C4-2B (cell line): ENCODE results near the gene TBC1D9.

ENCODE experiments used
- ZFX ChIP-seq: fragments of 450-650 bp; IDR thresholded peaks from 2 replicates; pipeline ENCODE4 v1.6.1; 2017
- TF ChIP-seq, protein P1 (sequence below): fragments of 450-650 bp; conservative IDR thresholded peaks from 2 replicates; pipeline ENCODE4 v1.5.1; 2017; ENCODE audit warnings: mild to moderate bottlenecking

DNA sequence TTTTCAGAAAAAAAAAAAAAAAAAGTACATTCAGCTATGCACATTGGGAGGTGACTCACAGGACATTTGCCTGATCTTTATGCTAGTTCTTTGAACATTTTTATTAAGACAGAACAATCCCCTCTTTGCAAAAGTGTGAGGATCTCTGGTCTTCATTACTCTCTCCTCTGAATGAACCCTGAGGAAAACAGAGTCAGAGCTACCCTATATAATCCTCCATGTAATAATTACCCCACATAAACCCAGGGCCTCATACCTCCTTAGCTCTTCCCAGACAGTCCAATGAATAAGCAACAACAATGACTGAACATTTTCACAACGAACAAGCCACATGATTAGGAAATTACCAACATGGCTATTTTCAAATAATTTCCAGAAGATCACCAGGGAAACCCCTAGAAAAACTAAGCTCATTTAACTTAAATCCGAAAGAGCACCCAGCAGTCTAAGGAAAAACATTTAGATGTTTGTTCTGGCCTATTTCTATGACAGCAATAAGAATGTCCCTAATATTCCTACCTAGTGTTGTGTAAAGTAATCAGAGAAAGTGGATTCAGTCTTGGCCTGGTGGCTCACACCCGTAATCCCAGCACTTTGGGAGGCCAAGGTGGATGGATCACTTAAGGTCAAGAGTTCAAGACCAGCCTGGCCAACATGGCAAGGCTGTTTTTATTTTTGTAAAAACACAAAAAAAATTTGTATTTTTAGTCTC, 37.8 kb downstream of the TBC1D9 start:
- TF ChIP-seq, protein P1, sequence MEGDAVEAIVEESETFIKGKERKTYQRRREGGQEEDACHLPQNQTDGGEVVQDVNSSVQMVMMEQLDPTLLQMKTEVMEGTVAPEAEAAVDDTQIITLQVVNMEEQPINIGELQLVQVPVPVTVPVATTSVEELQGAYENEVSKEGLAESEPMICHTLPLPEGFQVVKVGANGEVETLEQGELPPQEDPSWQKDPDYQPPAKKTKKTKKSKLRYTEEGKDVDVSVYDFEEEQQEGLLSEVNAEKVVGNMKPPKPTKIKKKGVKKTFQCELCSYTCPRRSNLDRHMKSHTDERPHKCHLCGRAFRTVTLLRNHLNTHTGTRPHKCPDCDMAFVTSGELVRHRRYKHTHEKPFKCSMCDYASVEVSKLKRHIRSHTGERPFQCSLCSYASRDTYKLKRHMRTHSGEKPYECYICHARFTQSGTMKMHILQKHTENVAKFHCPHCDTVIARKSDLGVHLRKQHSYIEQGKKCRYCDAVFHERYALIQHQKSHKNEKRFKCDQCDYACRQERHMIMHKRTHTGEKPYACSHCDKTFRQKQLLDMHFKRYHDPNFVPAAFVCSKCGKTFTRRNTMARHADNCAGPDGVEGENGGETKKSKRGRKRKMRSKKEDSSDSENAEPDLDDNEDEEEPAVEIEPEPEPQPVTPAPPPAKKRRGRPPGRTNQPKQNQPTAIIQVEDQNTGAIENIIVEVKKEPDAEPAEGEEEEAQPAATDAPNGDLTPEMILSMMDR, result no peak
- no peak for TF ChIP-seq ZFX
